AG04449 (cell line): ENCODE data around the gene PDHA1.

Source experiments
- CTCF ChIA-PET: fragments of 350-600 bp; formaldehyde crosslinking; extraction: SDS; loops from one replicate; lab custom pipeline; 2021; ENCODE audit warnings: antibody characterized with exemption; lab: Yijun Ruan, JAX
- POLR2A ChIA-PET: fragments of 400-600, 350-600 bp; formaldehyde crosslinking; extraction: SDS; loops from one replicate; lab custom pipeline; 2020; ENCODE audit warnings: antibody characterized with exemption, inconsistent platforms; lab: Yijun Ruan, JAX
- DNase-seq: peaks from one replicate; pipeline ENCODE4 v3.0.0-alpha.2; 2010; ENCODE audit warnings: low read depth, low spot score
- H3K4me3 ChIP-seq: 2 replicates; pipeline ENCODE4 v1.5.1; 2011; ENCODE audit warnings: low read depth, mild to moderate bottlenecking, control low read depth, low read length
- TF ChIP-seq, protein P1 (sequence below): IDR thresholded peaks from one replicate; pipeline ENCODE4 v1.5.1; 2011; ENCODE audit warnings: mild to moderate bottlenecking, moderate library complexity, low read length, control low read depth, inconsistent platforms; ENCODE audit not compliant: insufficient read depth; ENCODE audit errors: missing control alignments

PDHA1 gene

DNA sequence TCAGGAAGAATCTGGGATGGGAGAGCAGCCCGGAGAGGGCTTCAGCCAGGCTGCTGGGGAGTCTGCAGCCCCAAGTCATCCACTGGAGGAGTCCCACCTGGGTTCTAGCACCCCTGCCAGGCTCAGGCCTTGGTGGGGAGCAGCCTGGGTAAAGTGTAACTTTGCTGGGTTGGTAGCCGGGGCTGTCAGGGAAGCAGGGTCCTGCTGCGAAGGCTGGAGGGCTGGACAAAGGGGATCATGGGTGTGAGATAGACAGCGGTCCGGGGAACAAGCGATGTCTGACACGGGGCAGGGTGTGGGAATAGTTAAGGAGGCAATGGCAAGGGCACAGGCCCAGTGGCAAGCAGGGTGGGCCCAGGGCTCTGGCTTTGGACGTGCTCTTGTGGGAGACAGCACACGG lies 37.6 kb downstream of the PDHA1 start:
- no peak for DNase-seq
- POLR2A ChIA-PET = no interaction called here
- no peak overlapping the region for H3K4me3 ChIP-seq
- CTCF ChIA-PET = interaction anchor here (1.0 to 2.8 kb wide), 3 partner anchors 10 to 155 kb away, joined by 3 to 17 read pairs (median 13); no protein-coding TSS in a partner anchor
- TF ChIP-seq, protein P1, sequence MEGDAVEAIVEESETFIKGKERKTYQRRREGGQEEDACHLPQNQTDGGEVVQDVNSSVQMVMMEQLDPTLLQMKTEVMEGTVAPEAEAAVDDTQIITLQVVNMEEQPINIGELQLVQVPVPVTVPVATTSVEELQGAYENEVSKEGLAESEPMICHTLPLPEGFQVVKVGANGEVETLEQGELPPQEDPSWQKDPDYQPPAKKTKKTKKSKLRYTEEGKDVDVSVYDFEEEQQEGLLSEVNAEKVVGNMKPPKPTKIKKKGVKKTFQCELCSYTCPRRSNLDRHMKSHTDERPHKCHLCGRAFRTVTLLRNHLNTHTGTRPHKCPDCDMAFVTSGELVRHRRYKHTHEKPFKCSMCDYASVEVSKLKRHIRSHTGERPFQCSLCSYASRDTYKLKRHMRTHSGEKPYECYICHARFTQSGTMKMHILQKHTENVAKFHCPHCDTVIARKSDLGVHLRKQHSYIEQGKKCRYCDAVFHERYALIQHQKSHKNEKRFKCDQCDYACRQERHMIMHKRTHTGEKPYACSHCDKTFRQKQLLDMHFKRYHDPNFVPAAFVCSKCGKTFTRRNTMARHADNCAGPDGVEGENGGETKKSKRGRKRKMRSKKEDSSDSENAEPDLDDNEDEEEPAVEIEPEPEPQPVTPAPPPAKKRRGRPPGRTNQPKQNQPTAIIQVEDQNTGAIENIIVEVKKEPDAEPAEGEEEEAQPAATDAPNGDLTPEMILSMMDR = no peak

DNA sequence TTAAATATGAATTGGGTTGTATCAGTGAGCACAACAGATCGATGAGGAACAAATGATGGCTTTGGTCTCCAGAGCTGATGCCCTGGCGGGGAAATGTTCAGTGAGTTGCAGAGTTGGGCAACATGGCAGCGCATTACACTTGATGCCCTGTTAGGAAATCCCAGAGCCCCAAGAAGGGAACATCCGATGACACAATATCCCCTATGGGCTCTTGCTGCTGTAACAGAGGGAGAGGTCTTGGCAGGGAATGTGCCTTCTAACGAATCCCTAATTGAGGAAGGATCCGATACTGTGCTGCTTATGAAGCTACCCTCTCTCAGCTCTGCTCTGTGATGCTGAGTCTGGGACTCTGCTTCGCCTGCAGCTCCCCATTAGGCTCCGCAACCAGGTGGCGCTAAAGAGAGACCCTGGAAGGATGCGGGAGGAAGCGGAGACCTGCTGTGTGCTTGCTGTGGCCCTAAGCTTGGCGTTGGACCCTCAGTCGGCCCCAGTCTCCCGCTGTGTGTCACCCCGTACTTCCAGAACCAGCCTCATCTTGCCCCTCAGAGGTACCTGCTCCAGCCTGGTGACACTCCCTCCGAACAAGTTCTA lies 38.9 kb downstream of the PDHA1 start:
- TF ChIP-seq, protein P1 = peak; percentile 68
- no peak overlapping the region for H3K4me3 ChIP-seq
- ChIA-PET CTCF (interaction anchor here (0.6 to 2.8 kb wide), 10 partner anchors 9 to 184 kb away, joined by 3 to 17 read pairs (median 4); partner anchors contain the start of gene MAP3K15), POLR2A (interaction anchor here (0.6 kb wide), 1 partner anchor 28 kb away, joined by 3 read pairs; no protein-coding TSS in a partner anchor)
- no peak for DNase-seq

DNA sequence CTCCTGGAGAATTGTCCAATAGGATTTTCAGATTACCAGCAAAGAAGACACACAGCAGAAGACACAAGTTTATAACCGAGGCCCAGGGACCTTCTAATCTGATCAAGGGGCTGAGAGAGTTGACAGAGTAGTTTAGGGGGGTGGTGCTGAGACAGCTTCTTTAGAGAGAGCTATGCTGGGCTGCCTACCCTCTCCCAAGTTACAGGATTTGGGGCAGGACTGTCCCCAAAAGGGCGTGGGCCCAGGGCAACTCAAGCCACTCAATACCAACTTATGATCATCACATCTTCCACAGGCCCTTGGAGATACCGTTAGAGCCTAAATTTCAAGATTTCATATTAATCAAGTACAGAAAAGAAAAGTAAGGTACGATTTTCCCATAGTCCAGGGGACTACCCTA lies 43.0 kb downstream of the PDHA1 start:
- TF ChIP-seq, protein P1 = no peak
- no peak overlapping the region for H3K4me3 ChIP-seq
- ChIA-PET CTCF (no interaction called here), POLR2A (no interaction called here)
- no peak for DNase-seq

DNA sequence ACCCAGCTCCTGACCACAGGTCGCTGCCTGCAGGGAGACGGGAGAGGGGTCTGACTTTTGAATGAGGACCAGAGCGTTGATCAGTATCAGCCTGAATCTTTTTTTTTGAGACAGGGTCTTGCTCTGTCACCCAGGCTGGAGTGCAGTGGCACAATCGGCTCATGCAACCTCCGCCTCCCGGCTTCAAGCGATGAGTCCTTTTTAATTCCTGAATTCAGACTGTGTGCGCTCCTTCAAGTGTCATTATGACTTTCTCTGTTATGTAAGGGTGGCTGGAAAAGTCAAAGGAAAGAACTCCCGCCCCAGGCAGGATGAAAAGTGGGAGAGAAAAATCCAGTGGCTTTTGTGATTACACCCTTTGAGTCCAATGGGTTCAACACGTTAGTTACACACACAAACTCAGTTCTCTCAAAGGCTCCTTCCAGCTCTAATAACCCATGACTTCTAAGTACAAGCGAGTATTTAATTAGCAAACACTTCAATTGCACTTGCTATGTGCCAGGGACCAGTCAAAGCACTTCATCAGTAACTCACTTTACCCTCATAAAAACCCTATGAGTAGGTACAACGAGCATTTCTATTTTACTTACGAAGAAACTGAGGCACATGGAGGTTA lies 44.4 kb downstream of the PDHA1 start:
- ChIA-PET CTCF (no interaction called here), POLR2A (no interaction called here)
- TF ChIP-seq, protein P1 = no peak
- DNase-seq = no peak
- no peak overlapping the region for H3K4me3 ChIP-seq

DNA sequence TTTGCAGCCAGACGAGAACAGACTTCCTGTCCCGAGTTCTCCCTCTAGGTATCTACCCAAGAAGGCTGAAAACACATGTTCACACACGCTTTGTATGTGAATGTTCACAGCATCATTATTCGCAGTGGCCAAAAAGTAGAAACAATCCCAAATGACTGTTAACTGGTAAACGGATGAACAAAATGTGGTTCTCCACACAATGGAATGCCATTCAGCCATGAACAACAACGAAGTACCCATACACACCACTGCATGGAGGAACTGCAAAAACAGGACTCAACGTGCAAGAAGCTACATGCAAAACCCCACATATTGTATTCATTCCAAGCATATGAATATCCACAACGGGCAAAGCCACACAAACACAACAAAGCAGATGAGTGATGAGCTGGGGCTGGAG lies 45.0 kb downstream of the PDHA1 start:
- H3K4me3 ChIP-seq = no peak overlapping the region
- ChIA-PET POLR2A (no interaction called here), CTCF (no interaction called here)
- TF ChIP-seq, protein P1 = no peak
- no peak for DNase-seq

DNA sequence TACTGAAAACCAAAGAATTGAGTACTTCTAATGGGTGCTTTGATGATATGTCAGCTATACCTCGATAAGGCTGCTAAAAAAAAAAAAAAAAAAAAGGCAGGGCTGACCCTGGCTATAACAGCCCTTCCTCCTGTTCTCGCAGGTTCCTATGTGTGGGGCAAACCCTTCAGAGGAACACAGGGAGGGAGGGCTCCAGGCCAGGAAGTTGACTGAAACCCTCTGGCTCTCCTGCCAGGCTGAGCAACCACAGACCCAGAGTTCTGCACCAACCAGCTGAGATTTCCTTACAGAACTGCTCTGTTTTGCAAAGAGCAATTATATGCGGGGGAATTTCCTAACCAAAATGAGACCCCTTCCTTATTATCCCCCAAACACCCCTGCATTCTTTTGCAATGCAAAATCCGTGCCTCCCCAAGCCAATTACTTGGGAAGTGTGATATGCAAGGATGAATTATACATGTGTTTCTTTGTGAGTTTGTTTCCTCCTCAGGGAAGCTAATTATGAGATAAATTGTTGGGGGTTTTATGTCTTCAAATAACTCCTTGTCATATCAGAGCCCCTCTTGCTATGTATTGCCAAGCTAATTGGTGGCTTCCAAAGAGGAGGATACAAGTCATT lies 45.6 kb downstream of the PDHA1 start:
- POLR2A ChIA-PET = no interaction called here
- CTCF ChIA-PET = no interaction called here
- TF ChIP-seq, protein P1 = no peak
- H3K4me3 ChIP-seq = no peak overlapping the region
- DNase-seq = no peak
